Measurements from ENCODE around the gene FAH. TPM values are rescaled to one million over a fixed set of nuclear protein-coding genes. Genes with fewer than 3 reads are reported as not detected.
"Not testable (repeated sequence)": the region's sequence is repeated elsewhere in the genome, so short reads cannot be mapped to it uniquely, and the experiment has no call there.

Gene FAH
- total RNA-seq, 4 donors from 2014 or later = 5.4 to 29.0 (median 11.2) TPM

DNA sequence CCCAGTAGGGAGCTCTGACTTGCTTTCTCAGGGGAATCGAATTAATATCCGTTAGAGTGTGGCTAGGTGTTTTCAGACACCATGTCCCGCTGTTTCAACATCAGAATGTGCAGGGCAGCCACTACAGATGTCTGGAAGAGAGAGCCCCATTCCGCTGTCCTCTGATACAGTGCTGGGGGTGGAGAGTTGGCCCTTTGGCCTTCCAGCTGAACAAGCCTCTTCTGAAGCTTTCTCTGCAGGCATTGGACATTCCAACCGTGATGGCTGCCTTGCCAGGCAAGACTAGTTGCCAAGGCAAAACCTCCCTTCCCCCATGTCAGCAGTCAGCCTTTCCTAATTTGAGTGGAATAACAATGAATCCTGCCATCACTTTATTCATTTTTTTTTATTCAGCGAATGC is 1.5 kb downstream of the FAH start:
- Histone ChIP-seq H3K4me1 (peaks cover 0 to 3% of the 10 kb centered on the region in 2 donors), H3K36me3 (no peaks in the 10 kb centered on the region), H3K9me3 (no peaks in the 10 kb centered on the region), H3K27ac (no peak overlapping the region), H3K4me3 (no peak overlapping the region), H3K27me3 (no peaks in the 10 kb centered on the region)
- intact Hi-C loops (cut with DNase I; ENCODE audit: low total_unique reads) = no loop called here
- TF ChIP-seq, protein P1, sequence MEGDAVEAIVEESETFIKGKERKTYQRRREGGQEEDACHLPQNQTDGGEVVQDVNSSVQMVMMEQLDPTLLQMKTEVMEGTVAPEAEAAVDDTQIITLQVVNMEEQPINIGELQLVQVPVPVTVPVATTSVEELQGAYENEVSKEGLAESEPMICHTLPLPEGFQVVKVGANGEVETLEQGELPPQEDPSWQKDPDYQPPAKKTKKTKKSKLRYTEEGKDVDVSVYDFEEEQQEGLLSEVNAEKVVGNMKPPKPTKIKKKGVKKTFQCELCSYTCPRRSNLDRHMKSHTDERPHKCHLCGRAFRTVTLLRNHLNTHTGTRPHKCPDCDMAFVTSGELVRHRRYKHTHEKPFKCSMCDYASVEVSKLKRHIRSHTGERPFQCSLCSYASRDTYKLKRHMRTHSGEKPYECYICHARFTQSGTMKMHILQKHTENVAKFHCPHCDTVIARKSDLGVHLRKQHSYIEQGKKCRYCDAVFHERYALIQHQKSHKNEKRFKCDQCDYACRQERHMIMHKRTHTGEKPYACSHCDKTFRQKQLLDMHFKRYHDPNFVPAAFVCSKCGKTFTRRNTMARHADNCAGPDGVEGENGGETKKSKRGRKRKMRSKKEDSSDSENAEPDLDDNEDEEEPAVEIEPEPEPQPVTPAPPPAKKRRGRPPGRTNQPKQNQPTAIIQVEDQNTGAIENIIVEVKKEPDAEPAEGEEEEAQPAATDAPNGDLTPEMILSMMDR (IDR thresholded peaks at IDR 0.05) = no peak
- TF ChIP-seq POLR2A (IDR thresholded peaks at IDR 0.05) = no peak
- DNase-seq = no peak

DNA sequence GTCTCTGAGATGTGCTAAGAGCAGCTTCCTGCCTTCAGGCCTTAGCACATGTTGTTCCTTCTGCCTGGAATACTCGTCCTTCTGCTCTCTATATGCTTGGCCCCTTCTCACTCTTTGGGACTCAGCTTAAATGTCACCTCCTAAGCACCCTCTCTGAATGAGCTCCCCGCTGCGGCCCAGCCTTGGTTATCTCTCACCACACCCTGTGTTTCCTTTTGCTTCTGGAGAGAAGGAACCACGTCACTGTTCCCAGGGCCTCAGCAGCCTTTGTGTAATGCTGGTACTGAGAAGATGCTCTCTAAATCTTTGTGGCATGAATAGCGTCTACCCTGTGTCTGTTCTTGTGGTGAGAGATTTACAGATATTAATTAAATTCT is 2.2 kb downstream of the FAH start:
- Histone ChIP-seq H3K4me3 (no peak overlapping the region), H3K4me1 (peaks cover 0 to 3% of the 10 kb centered on the region in 2 donors), H3K36me3 (no peaks in the 10 kb centered on the region), H3K9me3 (no peaks in the 10 kb centered on the region), H3K27ac (no peak overlapping the region), H3K27me3 (no peaks in the 10 kb centered on the region)
- TF ChIP-seq POLR2A (IDR thresholded peaks at IDR 0.05) = no peak
- TF ChIP-seq, protein P1 (IDR thresholded peaks at IDR 0.05) = no peak
- no peak for DNase-seq
- intact Hi-C loops (cut with DNase I; ENCODE audit: low total_unique reads) = no loop called here

DNA sequence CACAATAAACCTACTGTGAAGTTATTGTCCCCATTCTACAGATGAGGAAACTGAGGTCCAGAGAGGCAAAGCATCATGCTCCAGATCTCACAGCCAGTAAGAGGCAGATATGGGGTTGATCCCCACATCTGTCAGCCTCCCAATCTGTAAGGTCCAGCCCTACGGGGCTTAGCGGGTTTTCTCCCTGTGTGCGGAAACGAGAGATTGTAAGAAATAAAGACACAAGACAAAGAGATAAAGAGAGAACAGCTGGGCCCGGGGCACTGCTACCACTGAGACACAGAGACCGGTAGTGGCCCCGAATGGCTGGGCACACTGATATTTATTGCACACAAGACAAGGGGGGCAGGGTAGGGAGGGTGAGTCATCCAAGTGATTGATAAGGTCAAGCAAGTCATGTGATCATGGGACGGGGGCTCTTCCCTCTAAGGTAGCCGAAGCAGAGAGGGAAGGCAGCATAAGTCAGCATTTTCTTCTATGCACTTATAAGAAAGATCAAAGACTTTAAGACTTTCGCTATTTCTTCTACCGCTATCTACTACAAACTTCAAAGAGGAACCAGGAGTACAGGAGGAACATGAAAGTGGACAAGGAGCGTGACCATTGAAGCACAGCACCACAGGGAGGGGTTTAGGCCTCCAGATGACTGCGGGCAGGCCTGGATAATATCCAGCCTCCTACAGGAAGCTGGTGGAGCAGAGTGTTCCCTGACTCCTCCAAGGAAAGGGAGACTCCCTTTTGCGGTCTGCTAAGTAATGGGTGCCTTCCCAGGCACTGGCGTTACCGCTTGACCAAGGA is 2.8 kb downstream of the FAH start:
- H3K36me3 ChIP-seq; H3K27ac ChIP-seq; H3K4me1 ChIP-seq; intact Hi-C loops (cut with DNase I; ENCODE audit: low total_unique reads); H3K9me3 ChIP-seq; H3K27me3 ChIP-seq; H3K4me3 ChIP-seq: not testable (repeated sequence)
- peak in 1 of 2 donors; percentile 42 for DNase-seq

DNA sequence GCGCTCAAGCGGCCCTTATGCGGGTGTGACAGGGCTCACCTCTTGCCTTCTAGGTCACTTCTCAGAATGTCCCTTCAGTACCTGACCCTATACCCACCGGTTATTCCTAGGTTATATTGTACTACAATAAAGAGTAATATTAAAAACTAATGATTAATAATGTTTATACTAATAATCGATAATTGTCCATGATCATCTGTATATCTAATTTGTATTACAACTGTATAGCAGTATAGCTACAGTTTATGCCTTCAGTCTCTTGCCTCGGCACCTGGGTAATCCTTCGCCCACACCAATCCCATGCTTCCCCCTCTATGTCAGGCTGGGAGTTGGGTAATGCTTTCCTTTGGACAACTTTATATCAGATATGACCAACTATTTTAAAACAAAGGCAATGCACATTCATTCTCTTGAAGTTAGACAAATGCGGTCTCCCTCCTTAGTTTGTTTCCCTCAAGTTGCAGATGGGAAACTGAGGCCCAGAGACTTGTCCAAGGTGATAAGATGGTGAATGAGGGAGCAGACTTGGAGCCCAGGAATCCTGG is 3.4 kb downstream of the FAH start:
- intact Hi-C loops (cut with DNase I; ENCODE audit: low total_unique reads) = no loop called here
- no peak overlapping the region for H3K27ac ChIP-seq
- TF ChIP-seq, protein P1 (IDR thresholded peaks at IDR 0.05) = no peak
- TF ChIP-seq POLR2A (IDR thresholded peaks at IDR 0.05) = no peak
- H3K4me3 ChIP-seq = no peak overlapping the region
- DNase-seq = no peak
- no peaks in the 10 kb centered on the region for H3K36me3 ChIP-seq
- H3K9me3 ChIP-seq = no peaks in the 10 kb centered on the region
- peaks cover 0 to 3% of the 10 kb centered on the region in 2 donors for H3K4me1 ChIP-seq
- no peaks in the 10 kb centered on the region for H3K27me3 ChIP-seq

DNA sequence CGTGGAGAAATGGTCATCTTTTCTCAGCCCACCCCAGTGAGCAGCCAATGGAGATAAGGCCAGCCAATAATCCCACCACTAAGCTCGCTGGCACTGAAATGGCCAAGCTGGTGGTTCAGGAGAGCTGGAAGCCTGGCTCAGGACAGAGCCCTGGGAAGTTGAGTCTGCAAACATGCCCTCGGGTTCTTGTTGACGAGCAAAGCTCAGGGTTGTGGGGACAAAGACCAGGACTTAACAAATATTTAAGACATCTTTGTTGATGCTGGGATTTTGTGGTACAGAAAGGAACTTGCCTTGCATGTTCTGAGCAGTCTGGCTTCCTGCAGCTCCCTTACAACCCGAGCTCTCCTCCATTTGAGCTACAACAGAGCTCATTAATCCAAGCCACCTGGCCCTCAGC is 4.4 kb downstream of the FAH start:
- no peak for TF ChIP-seq POLR2A (IDR thresholded peaks at IDR 0.05)
- TF ChIP-seq, protein P1 (IDR thresholded peaks at IDR 0.05) = no peak
- Histone ChIP-seq H3K36me3 (no peaks in the 10 kb centered on the region), H3K4me1 (peaks cover 0 to 3% of the 10 kb centered on the region in 2 donors), H3K27me3 (no peaks in the 10 kb centered on the region), H3K27ac (no peak overlapping the region), H3K9me3 (no peaks in the 10 kb centered on the region), H3K4me3 (no peak overlapping the region)
- no peak for DNase-seq
- intact Hi-C loops (cut with DNase I; ENCODE audit: low total_unique reads) = no loop called here

Measured in uterus (tissue), 4 donors.